NOMO-1 (cell line): ENCODE results near the gene GCNT2.
"Not testable (repeated sequence)": the region's sequence is repeated elsewhere in the genome, so short reads cannot be mapped to it uniquely, and the experiment has no call there.

Source experiments
- DNase-seq, 2 experiments: peaks; one replicate each; lab custom pipeline; 2025; ENCODE audit not compliant: unreplicated experiment in 2 of 2; lab: John Stamatoyannopoulos, UW

The GCNT2 gene

GRCh38 chr6:10521104-10521808 lies at the start of gene GCNT2:
GCNT2 (plus strand) TSS chr6:10521351; CDS start chr6:10528912, 7,561 bp downstream.
- DNase-seq = no peak

GRCh38 chr6:10472634-10473033 lies 48.5 kb upstream of the GCNT2 start:
- DNase-seq = peak in 1 of 2 experiments; percentile 1

GRCh38 chr6:10478187-10479040 lies 42.7 kb upstream of the GCNT2 start:
- peak; percentile 4 to 39 for DNase-seq

- no peak for DNase-seq
These were observed 41.0 kb upstream of the GCNT2 start for GRCh38 chr6:10479939-10480700.

- no peak for DNase-seq
These were observed 40.0 kb upstream of the GCNT2 start for GRCh38 chr6:10481101-10481500.

- no peak for DNase-seq
These were observed 38.4 kb upstream of the GCNT2 start for GRCh38 chr6:10482636-10483257.

- DNase-seq = no peak
These were observed 36.2 kb upstream of the GCNT2 start for GRCh38 chr6:10484912-10485311.

GRCh38 chr6:10485406-10485805 lies 35.7 kb upstream of the GCNT2 start:
- DNase-seq = no peak

- no peak for DNase-seq
These were observed 34.9 kb upstream of the GCNT2 start for GRCh38 chr6:10486215-10486614.

- DNase-seq = not testable (repeated sequence)
These were observed 34.1 kb upstream of the GCNT2 start for GRCh38 chr6:10486944-10487588.

GRCh38 chr6:10487668-10488327 lies 33.4 kb upstream of the GCNT2 start:
- DNase-seq = no peak

- DNase-seq = no peak
These were observed 29.7 kb upstream of the GCNT2 start for GRCh38 chr6:10491463-10491862.

GRCh38 chr6:10491905-10492304 lies 29.2 kb upstream of the GCNT2 start:
- DNase-seq = not testable (repeated sequence)

- DNase-seq = no peak
These were observed 26.1 kb upstream of the GCNT2 start for GRCh38 chr6:10495029-10495428.

GRCh38 chr6:10505529-10505928 lies 15.6 kb upstream of the GCNT2 start:
- no peak for DNase-seq

GRCh38 chr6:10507298-10507697 lies 13.9 kb upstream of the GCNT2 start:
- no peak for DNase-seq

- no peak for DNase-seq
These were observed 13.4 kb upstream of the GCNT2 start for GRCh38 chr6:10507715-10508114.

GRCh38 chr6:10510592-10511367 lies 10.4 kb upstream of the GCNT2 start:
- DNase-seq = peak; percentile 74 to 80

- no peak for DNase-seq
These were observed 9.7 kb upstream of the GCNT2 start for GRCh38 chr6:10511477-10511876.
